H9 (cell line): ENCODE results near the gene TIFAB. TPM values are rescaled to one million over a fixed set of nuclear protein-coding genes. Genes with fewer than 3 reads are reported as not detected.

Experiments
- DNase-seq: peaks from one replicate; pipeline ENCODE4 v3.0.0-alpha.2; 2017
- H2AFZ ChIP-seq: one replicate; pipeline ENCODE4 v1.6.1; 2013; ENCODE audit warnings: mild to moderate bottlenecking, low read length, control low read depth, moderate library complexity
- H2AK5ac ChIP-seq: 2 replicates; pipeline ENCODE4 v1.6.1; 2013; ENCODE audit warnings: low read length, control low read depth, mixed read lengths; ENCODE audit not compliant: insufficient read length
- H2BK120ac ChIP-seq: one replicate; pipeline ENCODE4 v1.6.1; 2013; ENCODE audit warnings: low read depth, mild to moderate bottlenecking, low read length, control low read depth, inconsistent platforms; ENCODE audit not compliant: poor library complexity, severe bottlenecking
- H2BK12ac ChIP-seq: 2 replicates; pipeline ENCODE4 v1.6.1; 2013; ENCODE audit warnings: low read length, control low read depth, mixed read lengths, low read depth; ENCODE audit not compliant: insufficient read length
- H2BK15ac ChIP-seq: 2 replicates; pipeline ENCODE4 v1.6.1; 2013; ENCODE audit warnings: low read depth, low read length, control low read depth
- H2BK20ac ChIP-seq: one replicate; pipeline ENCODE4 v1.6.1; 2013; ENCODE audit warnings: low read depth, mild to moderate bottlenecking, low read length, control low read depth, inconsistent platforms; ENCODE audit not compliant: poor library complexity, severe bottlenecking
- H2BK5ac ChIP-seq: 2 replicates; pipeline ENCODE4 v1.6.1; 2013; ENCODE audit warnings: low read length, control low read depth, mixed read lengths; ENCODE audit not compliant: insufficient read length
- H3K14ac ChIP-seq: 2 replicates; pipeline ENCODE4 v1.6.1; 2013; ENCODE audit warnings: low read length, control low read depth; ENCODE audit not compliant: insufficient read depth
- H3K18ac ChIP-seq: 2 replicates; pipeline ENCODE4 v1.6.1; 2013; ENCODE audit warnings: low read depth, mild to moderate bottlenecking, mixed read lengths, low read length, control low read depth; ENCODE audit not compliant: insufficient read length
- H3K23ac ChIP-seq: 2 replicates; pipeline ENCODE4 v1.6.1; 2013; ENCODE audit warnings: low read length, control low read depth, mixed read lengths, low read depth; ENCODE audit not compliant: insufficient read length
- H3K23me2 ChIP-seq: 2 replicates; pipeline ENCODE4 v1.6.1; 2013; ENCODE audit warnings: low read depth, mild to moderate bottlenecking, mixed read lengths, low read length, control low read depth; ENCODE audit not compliant: insufficient read length, poor library complexity, severe bottlenecking
- H3K27ac ChIP-seq: 2 replicates; pipeline ENCODE4 v1.5.1; 2013; ENCODE audit warnings: low read length, control low read depth, mixed read lengths, low read depth; ENCODE audit not compliant: insufficient read length
- H3K27me3 ChIP-seq: 2 replicates; pipeline ENCODE4 v1.6.1; 2013; ENCODE audit warnings: low read length, control low read depth, inconsistent platforms; ENCODE audit not compliant: insufficient read depth
- H3K4ac ChIP-seq: 2 replicates; pipeline ENCODE4 v1.6.1; 2013; ENCODE audit warnings: low read depth, mild to moderate bottlenecking, control low read depth, inconsistent platforms, low read length, moderate library complexity
- H3K4me1 ChIP-seq: 2 replicates; pipeline ENCODE4 v1.6.1; 2013; ENCODE audit warnings: low read length, control low read depth, inconsistent platforms; ENCODE audit not compliant: insufficient read depth
- H3K4me2 ChIP-seq: 2 replicates; pipeline ENCODE4 v1.6.1; 2013; ENCODE audit warnings: low read length, control low read depth, mixed read lengths; ENCODE audit not compliant: insufficient read length, insufficient read depth
- H3K56ac ChIP-seq: 2 replicates; pipeline ENCODE4 v1.6.1; 2013; ENCODE audit warnings: low read depth, mild to moderate bottlenecking, mixed read lengths, low read length, control low read depth; ENCODE audit not compliant: insufficient read length
- H3K79me1 ChIP-seq: 2 replicates; pipeline ENCODE4 v1.6.1; 2013; ENCODE audit warnings: low read depth, mild to moderate bottlenecking, moderate library complexity, low read length, control low read depth, inconsistent platforms; ENCODE audit not compliant: insufficient read depth, poor library complexity, severe bottlenecking
- H3K79me2 ChIP-seq: 2 replicates; pipeline ENCODE4 v1.6.1; 2013; ENCODE audit warnings: low read length, control low read depth, inconsistent platforms; ENCODE audit not compliant: insufficient read depth
- H3K9ac ChIP-seq: 2 replicates; pipeline ENCODE4 v1.6.1; 2013; ENCODE audit warnings: low read length, control low read depth, mixed read lengths; ENCODE audit not compliant: insufficient read length; ENCODE audit errors: extremely low read depth
- H3K9me3 ChIP-seq: one replicate; pipeline ENCODE4 v1.6.1; 2013; ENCODE audit warnings: low read depth, low read length, inconsistent platforms; ENCODE audit not compliant: control insufficient read depth
- H3T11ph ChIP-seq: one replicate; pipeline ENCODE4 v1.6.1; 2013; ENCODE audit warnings: mild to moderate bottlenecking, low read length, control low read depth, inconsistent platforms
- H4K20me1 ChIP-seq: one replicate; pipeline ENCODE4 v1.6.1; 2013; ENCODE audit not compliant: control insufficient read depth, insufficient read length, insufficient read depth
- H4K5ac ChIP-seq: 2 replicates; pipeline ENCODE4 v1.6.1; 2013; ENCODE audit warnings: low read depth, mild to moderate bottlenecking, mixed read lengths, low read length, control low read depth; ENCODE audit not compliant: insufficient read length
- H4K8ac ChIP-seq: replicated peaks from 2 replicates; pipeline ENCODE4 v1.6.1; 2013; ENCODE audit warnings: low read length, control low read depth, mixed read lengths, low read depth; ENCODE audit not compliant: insufficient read length
- H4K91ac ChIP-seq: 2 replicates; pipeline ENCODE4 v1.6.1; 2013; ENCODE audit warnings: low read depth, mild to moderate bottlenecking, moderate library complexity, mixed read lengths, low read length, control low read depth; ENCODE audit not compliant: insufficient read length
- H3K27ac Mint-ChIP-seq, 3 experiments: 2 replicates in 2 of 3; 3 replicates in 1 of 3; pipeline ENCODE4 v1.8.0; 2020 to 2021; ENCODE audit warnings: mixed read lengths in 3 of 3, mild to moderate bottlenecking in 1 of 3, moderate library complexity in 1 of 3
- H3K27me3 Mint-ChIP-seq: 2 replicates; pipeline ENCODE4 v1.8.0; 2021; ENCODE audit warnings: low read depth, mild to moderate bottlenecking, moderate library complexity, mixed read lengths
- H3K36me3 Mint-ChIP-seq, 3 experiments: 2 replicates in 2 of 3; 3 replicates in 1 of 3; pipeline ENCODE4 v1.8.0; 2020 to 2021; ENCODE audit warnings: low read depth in 3 of 3, mixed read lengths in 3 of 3; ENCODE audit not compliant: insufficient read depth in 1 of 3
- H3K4me1 Mint-ChIP-seq, 2 experiments: 2 replicates each; pipeline ENCODE4 v1.8.0; 2020; ENCODE audit warnings: mixed read lengths in 2 of 2
- H3K4me3 Mint-ChIP-seq, 2 experiments: 2 replicates in 1 of 2; 3 replicates in 1 of 2; pipeline ENCODE4 v1.8.0; 2020 to 2021; ENCODE audit warnings: mild to moderate bottlenecking in 2 of 2, mixed read lengths in 2 of 2, moderate library complexity in 1 of 2
- H3K9me3 Mint-ChIP-seq, 2 experiments: 2 replicates in 1 of 2; 3 replicates in 1 of 2; pipeline ENCODE4 v1.8.0; 2020; ENCODE audit warnings: mild to moderate bottlenecking in 2 of 2, mixed read lengths in 2 of 2, moderate library complexity in 1 of 2
- CTCF ChIP-seq: fragments of 200-600 bp; sonication (generic); conservative IDR thresholded peaks from 3 replicates; pipeline ENCODE4 v1.8.0; 2021; ENCODE audit warnings: antibody characterized with exemption, mild to moderate bottlenecking
- WGBS: extraction: QIAGEN DNeasy Blood & Tissue Kit; methylation state at CpG from one replicate; pipeline ENCODE4 v1.1.7; 2013; ENCODE audit warnings: missing lambda C conversion rate, low lambda C conversion rate, mixed read lengths; ENCODE audit not compliant: insufficient read length; ENCODE audit errors: extremely low coverage; 5-methylcytosine and 5-hydroxymethylcytosine counted together
- total RNA-seq: library from RNA; stranded (reverse); gene quantifications from 2 replicates; pipeline ENCODE4 v1.2.1, GENCODE V29; 2021

TIFAB gene
- total RNA-seq, 1 experiment from 2014 or later, result not detected

GRCh38 chr5:135491552-135492318 is 39.6 kb upstream of the TIFAB start:
- Histone ChIP-seq H3T11ph (no peak overlapping the region), H3K56ac (no peak overlapping the region), H2BK20ac (no peak overlapping the region), H3K18ac (no peak overlapping the region), H2BK12ac (no peak overlapping the region), H2BK5ac (no peak overlapping the region), H4K20me1 (no peaks in the 10 kb centered on the region), H2BK15ac (no peak overlapping the region), H3K79me1 (no peaks in the 10 kb centered on the region), H3K23ac (no peak overlapping the region), H4K8ac (no peak overlapping the region), H3K79me2 (no peaks in the 10 kb centered on the region), H3K27me3 (peaks cover 85% of the 10 kb centered on the region), H3K9me3 (no peaks in the 10 kb centered on the region), H3K4me2 (peak overlapping the region; percentile 46), H3K23me2 (peaks cover 24% of the 10 kb centered on the region), H3K4me1 (peaks cover 2% of the 10 kb centered on the region; the same call in 1 of the 2 replicates), H4K5ac (no peak overlapping the region), H2BK120ac (no peak overlapping the region), H2AK5ac (no peak overlapping the region), H3K9ac (no peak overlapping the region), H2AFZ (no peak overlapping the region), H3K27ac (no peak overlapping the region), H4K91ac (no peak overlapping the region), H3K14ac (no peak overlapping the region), H3K4ac (no peak overlapping the region)
- no peak overlapping the region for H3K27ac Mint-ChIP-seq
- H3K27me3 Mint-ChIP-seq, result no peaks in the 10 kb centered on the region
- H3K4me3 Mint-ChIP-seq, result peak overlapping the region; percentile 40 to 84
- peak; percentile 66 for DNase-seq
- 0 out of 7 replicates have a peak, but pooled peaks cover 0 to 2% (median 0%) of the 10 kb centered on the region in 3 experiments for H3K36me3 Mint-ChIP-seq
- peaks cover 43 to 59% of the 10 kb centered on the region in 2 experiments for H3K4me1 Mint-ChIP-seq
- H3K9me3 Mint-ChIP-seq, result peaks cover 2 to 11% of the 10 kb centered on the region in 2 experiments; a peak in 2 of 5 replicates
- no peak for TF ChIP-seq CTCF
- no CpG with 5 or more reads among the region's 40 CpGs for WGBS
